ENCODE data around the gene RASSF8.

DNA sequence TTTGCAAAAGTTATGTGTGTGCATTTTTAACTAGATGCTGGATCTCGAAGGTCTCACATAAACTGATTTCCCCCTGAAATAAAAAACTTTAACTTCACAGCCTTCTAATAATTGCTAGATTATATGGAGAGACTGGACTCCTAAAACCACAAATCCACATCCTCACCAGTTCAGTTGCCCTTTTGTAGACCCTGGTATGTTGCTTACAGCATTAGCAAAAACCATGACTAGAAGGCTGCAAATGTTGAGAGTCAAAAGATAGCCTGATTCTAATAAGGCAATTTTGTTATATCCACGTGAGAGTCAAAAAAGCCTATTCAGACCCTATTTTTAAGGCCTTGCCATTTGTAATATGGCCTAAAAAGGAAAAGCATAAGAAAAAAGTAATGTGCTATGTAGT is 37.4 kb downstream of the RASSF8 start:
- TF ChIP-seq, protein P1, sequence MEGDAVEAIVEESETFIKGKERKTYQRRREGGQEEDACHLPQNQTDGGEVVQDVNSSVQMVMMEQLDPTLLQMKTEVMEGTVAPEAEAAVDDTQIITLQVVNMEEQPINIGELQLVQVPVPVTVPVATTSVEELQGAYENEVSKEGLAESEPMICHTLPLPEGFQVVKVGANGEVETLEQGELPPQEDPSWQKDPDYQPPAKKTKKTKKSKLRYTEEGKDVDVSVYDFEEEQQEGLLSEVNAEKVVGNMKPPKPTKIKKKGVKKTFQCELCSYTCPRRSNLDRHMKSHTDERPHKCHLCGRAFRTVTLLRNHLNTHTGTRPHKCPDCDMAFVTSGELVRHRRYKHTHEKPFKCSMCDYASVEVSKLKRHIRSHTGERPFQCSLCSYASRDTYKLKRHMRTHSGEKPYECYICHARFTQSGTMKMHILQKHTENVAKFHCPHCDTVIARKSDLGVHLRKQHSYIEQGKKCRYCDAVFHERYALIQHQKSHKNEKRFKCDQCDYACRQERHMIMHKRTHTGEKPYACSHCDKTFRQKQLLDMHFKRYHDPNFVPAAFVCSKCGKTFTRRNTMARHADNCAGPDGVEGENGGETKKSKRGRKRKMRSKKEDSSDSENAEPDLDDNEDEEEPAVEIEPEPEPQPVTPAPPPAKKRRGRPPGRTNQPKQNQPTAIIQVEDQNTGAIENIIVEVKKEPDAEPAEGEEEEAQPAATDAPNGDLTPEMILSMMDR (conservative IDR thresholded peaks at IDR 0.05; ENCODE audit: low read depth, low read length): no peak
- no peak for TF ChIP-seq EZH2phosphoT487 (IDR thresholded peaks at IDR 0.05; ENCODE audit: borderline replicate concordance, low read length)
